Adipocyte (in vitro differentiated cells): ENCODE measurements around the gene OTOA.
A peak's percentile ranks its signal among the peaks of the same experiment; 100 is the strongest.
"Not testable (repeated sequence)": the region's sequence is repeated elsewhere in the genome, so short reads cannot be mapped to it uniquely, and the experiment has no call there.

ENCODE experiments used
- DNase-seq: peaks from one replicate; pipeline ENCODE4 v3.0.0-alpha.2; 2015; ENCODE audit warnings: low read depth
- H3K27me3 ChIP-seq: replicated peaks from 2 replicates; pipeline ENCODE4 v1.7.0; 2013; ENCODE audit warnings: mild to moderate bottlenecking, low read length, moderate library complexity; ENCODE audit not compliant: control insufficient read depth, insufficient read depth
- H3K36me3 ChIP-seq: 2 replicates; pipeline ENCODE4 v1.7.0; 2013; ENCODE audit warnings: low read length, mild to moderate bottlenecking, moderate library complexity; ENCODE audit not compliant: control insufficient read depth, insufficient read depth, severe bottlenecking
- H3K4me1 ChIP-seq: 2 replicates; pipeline ENCODE4 v1.7.0; 2013; ENCODE audit warnings: mild to moderate bottlenecking, low read length, moderate library complexity; ENCODE audit not compliant: control insufficient read depth, insufficient read depth
- H3K4me3 ChIP-seq: 2 replicates; pipeline ENCODE4 v1.7.0; 2013; ENCODE audit warnings: mild to moderate bottlenecking, low read length, moderate library complexity
- H3K9ac ChIP-seq: 2 replicates; pipeline ENCODE4 v1.7.0; 2013; ENCODE audit warnings: mild to moderate bottlenecking, low read length, moderate library complexity
- H3K9me3 ChIP-seq: 2 replicates; pipeline ENCODE4 v1.7.0; 2013; ENCODE audit warnings: mild to moderate bottlenecking, low read length, moderate library complexity; ENCODE audit not compliant: control insufficient read depth

The OTOA gene

DNA sequence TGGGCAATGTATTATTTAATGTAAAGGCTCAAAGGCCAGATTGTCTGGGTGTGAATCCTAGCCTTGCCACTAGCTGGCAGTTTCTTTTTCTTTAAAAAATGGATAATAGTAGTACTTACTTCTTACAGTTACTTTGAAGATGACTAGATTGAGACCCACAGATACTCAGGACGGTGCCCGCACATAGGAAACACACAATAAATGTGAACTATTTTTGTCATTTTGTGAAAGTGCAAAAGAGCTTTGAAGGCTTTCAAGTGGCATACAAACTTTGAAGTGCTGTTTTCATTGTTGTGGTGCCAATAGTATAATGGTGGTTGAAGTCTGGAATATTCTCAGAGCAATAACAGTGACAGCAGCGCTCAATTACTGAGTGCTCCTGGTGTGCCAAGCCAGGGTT, 63.6 kb downstream of the OTOA start:
- no peak for DNase-seq
- H3K27me3 ChIP-seq, result peaks cover 11% of the 10 kb centered on the region
- H3K36me3 ChIP-seq, result no peaks in the 10 kb centered on the region
- no peak overlapping the region for H3K9ac ChIP-seq
- H3K4me3 ChIP-seq, result no peak overlapping the region
- no peaks in the 10 kb centered on the region for H3K4me1 ChIP-seq
- no peaks in the 10 kb centered on the region for H3K9me3 ChIP-seq

DNA sequence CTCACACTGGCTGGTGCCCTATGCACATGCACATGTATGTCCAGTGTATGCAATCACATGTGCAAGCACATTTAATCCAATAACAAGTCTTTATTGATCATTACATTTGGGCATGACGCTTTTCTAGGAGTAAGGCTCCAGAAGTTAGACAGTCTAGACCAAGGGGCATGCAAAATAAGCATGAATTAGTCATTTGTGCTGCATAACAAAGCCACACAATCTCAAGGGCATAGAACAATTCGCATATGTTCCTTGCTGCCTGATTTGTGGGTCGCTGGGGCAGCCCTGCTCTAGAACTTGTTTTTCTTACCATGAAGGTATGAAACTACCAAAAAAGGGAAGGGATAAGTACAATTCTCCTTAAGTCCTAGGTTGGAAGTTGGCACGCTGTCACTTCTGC, 67.5 kb downstream of the OTOA start:
- not testable (repeated sequence) for H3K9ac ChIP-seq, H3K4me3 ChIP-seq, H3K27me3 ChIP-seq, H3K9me3 ChIP-seq, H3K36me3 ChIP-seq, H3K4me1 ChIP-seq, DNase-seq

DNA sequence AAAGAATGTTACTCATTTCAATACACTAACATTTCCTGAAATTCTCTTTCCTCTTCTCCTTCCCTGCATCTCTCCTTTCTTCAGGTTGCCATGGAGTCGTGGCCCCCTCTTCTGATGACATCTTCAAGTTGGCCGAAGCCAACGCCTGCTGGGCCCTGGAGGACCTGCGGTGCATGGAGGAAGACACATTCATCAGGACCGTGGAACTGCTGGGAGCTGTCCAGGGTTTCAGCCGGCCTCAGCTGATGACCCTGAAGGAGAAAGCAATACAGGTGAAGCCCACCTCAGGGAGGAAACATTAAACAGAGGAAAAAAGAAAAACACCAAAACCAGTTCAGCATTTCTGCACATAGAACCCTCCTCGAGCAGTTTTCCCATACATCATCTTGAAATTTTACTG, 76.9 kb downstream of the OTOA start:
- not testable (repeated sequence) for H3K9ac ChIP-seq, H3K4me3 ChIP-seq, DNase-seq, H3K4me1 ChIP-seq, H3K27me3 ChIP-seq, H3K36me3 ChIP-seq, H3K9me3 ChIP-seq

DNA sequence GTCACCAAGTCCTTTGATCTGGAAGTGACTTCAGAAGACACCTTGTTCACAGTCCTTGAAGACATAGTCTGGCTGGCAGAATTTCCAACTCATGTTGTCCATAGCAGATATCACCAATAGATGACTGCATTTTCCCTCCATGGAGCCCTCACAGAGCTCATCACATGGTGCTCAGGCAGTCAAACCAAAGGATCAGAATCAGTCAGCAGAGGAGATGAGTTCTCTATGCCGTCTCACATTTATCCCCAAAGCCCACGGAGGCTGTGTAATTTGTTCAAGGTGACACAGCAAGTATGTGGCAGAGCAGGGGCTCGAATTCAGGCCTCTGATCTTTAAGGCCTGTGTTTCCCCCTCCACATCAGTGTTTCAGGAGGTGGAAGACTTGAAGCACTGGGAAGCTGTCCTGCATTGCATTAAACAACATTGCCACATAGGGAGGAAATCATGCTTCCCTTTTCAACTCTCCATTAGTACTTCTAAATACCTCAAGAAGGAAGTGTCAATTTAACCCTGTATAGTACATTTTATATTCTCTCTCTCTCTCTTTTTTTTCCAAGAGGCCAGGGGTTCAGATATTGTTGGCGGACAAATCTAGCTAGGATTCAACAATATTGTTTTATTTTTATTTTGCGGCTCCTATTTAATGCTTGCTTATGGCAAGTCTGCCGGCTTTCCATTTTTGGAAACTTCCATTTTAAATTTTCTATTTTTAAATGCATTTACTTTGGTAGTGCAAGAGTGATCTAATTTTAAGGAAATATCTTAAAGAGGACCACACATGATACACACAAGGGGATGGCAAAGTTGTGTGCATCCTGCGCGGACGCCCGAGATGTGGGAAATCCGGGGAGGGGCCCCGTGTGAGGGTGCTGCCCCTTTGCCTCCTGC, 92.7 kb downstream of the OTOA start:
- not testable (repeated sequence) for DNase-seq, H3K4me1 ChIP-seq, H3K9ac ChIP-seq, H3K9me3 ChIP-seq, H3K4me3 ChIP-seq, H3K36me3 ChIP-seq, H3K27me3 ChIP-seq

DNA sequence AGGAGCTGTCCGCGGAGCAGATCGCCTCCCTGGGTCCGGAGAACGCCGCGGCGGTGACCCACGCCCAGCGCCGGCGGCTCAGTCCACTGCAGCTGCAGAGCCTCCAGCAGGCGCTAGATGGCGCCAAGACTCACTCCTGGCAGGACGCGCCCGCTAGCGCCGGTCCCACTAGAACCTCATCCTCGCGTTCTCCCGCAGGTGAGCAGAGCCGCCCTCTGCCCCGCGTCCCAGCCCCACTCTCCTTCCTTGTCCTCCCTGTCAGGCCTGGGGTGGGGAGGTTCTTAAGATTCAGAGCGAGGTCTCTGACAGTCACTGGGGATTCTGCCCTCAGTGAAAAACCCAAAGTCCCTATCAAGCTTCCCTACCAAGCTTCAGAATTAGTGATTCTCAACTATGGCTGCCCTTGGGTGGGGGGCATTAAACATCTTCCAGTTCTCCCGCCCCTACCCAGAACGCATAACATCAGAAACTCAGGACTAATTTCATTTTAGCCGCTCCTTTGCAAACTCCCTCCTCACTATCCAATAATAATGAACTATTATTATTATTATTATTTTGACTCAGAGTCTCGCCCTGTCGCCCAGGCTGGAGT, 93.4 kb downstream of the OTOA start:
- H3K36me3 ChIP-seq, H3K4me1 ChIP-seq, H3K9ac ChIP-seq, H3K9me3 ChIP-seq, DNase-seq, H3K4me3 ChIP-seq, H3K27me3 ChIP-seq: not testable (repeated sequence)

DNA sequence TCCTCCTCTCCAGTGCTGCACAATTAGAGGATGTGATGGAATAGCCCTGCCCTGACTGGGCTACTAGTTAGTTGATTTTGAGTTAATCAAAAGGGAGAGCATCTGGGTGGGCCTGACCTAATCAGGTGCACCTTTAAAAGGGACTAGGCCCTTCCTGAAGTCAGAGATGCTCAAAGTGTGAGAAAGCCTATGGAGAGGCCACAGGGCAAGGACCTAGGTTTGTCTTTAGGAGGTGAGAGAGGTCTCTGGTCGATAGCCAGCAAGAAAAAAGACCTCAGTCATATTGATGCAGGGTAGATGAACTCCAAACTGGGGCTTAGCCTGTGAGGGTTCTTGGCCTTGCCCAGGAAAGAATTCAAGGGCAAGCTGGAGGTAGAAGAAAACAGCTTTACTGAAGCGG, 104.5 kb downstream of the OTOA start:
- not testable (repeated sequence) for H3K27me3 ChIP-seq, H3K36me3 ChIP-seq, H3K4me1 ChIP-seq, DNase-seq, H3K9ac ChIP-seq, H3K9me3 ChIP-seq, H3K4me3 ChIP-seq

DNA sequence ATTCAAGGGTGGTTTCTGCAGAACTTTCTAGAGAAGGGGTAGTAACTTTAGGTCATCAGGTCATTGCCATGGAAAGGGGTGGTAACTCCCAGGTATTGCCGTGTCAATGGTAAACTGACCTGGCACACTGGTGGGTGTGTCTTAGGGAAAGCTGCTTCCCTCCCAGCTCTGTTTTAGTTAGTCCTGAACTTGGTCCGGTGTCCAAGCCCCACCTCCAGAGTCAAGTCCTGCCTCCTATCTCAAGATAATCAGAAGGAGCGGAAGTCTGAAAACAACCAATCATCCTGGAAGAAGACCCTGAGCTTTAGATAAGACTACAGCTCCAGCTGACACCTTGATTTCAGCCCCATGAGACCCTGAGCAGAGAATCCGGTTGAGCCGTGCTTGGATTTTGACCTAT, 105.0 kb downstream of the OTOA start:
- not testable (repeated sequence) for DNase-seq, H3K27me3 ChIP-seq

DNA sequence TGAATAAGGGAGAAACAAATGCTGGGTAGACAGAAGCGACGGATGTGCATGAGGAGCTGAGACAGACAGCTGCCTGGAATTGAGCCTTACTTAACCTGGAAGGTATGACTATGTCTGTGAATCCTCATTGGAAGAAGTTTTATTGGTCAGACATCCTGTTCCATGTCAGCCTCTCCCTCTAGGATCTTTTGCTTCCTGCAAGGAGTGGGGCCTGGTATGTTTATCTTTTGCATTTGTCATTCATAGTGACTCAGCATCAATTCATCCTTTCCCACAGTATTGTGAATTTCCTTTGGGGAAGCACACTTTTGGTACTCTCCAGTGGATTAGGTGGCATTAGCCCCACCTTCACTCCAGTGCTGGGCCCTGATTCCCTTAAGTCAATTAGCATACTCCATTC, 105.5 kb downstream of the OTOA start:
- H3K9me3 ChIP-seq, H3K4me3 ChIP-seq, H3K36me3 ChIP-seq, H3K9ac ChIP-seq, H3K27me3 ChIP-seq, H3K4me1 ChIP-seq: not testable (repeated sequence)
- DNase-seq, result peak; percentile 39

More for the DNA sequence above, 105.0 kb downstream of the OTOA start:
- not testable (repeated sequence) for H3K36me3 ChIP-seq, H3K4me3 ChIP-seq, H3K9me3 ChIP-seq, H3K9ac ChIP-seq, H3K4me1 ChIP-seq

DNA sequence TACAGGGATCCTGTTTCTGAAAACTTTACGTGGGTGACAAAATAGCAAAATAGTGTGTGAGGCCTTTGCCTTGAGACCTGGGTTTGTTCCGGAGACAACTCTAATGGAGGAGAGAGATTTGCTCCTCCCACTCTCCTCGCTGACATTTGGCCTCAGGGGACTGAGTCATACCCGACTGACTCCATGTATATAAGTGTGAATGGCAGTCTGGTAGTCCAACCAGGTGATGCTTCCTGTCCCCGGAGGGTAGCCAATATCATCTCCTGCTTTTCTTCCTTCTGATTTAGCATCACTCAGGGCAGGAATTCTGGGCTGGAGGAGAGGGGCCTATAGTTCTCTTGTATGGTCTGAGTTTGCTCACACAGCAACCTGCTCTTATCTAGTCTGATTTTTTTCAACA, 106.8 kb downstream of the OTOA start:
- not testable (repeated sequence) for H3K4me3 ChIP-seq, H3K4me1 ChIP-seq, H3K9me3 ChIP-seq, H3K27me3 ChIP-seq, H3K9ac ChIP-seq, DNase-seq, H3K36me3 ChIP-seq

DNA sequence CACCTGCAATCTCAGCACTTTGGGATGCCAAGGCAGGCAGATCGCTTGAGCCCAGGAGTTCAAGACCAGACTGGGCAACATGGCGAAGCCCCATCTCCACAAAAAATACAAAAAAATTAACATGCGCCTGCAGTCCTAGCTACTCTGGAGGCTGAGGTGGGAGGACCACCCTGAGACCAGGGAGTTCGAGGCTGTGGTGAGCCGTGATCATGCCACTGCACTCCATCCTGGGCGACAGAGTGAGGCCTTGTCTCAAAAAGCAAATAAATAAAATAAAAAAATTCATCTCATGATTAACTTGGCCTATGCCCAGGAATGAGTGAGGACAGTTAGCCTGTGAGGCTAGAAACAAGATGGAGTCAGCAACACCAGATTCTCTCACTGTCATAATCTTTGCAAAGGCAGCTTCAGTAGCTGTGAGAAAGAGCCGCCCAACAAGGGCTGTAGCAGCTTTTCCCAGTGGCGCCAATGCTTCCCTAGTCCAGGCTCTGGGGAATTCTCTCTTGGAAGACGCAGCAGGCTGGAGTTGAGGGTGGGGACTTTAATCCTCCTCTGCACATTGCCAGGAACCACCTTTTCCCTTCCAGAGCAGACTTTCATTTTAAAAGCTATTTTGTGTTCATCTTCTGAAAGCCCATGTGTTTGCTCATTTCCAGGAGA, 108.9 kb downstream of the OTOA start:
- not testable (repeated sequence) for H3K36me3 ChIP-seq, H3K9me3 ChIP-seq, H3K4me1 ChIP-seq, H3K27me3 ChIP-seq, DNase-seq
- peak overlapping the region; percentile 56 for H3K4me3 ChIP-seq
- peak overlapping the region; percentile 54 for H3K9ac ChIP-seq

DNA sequence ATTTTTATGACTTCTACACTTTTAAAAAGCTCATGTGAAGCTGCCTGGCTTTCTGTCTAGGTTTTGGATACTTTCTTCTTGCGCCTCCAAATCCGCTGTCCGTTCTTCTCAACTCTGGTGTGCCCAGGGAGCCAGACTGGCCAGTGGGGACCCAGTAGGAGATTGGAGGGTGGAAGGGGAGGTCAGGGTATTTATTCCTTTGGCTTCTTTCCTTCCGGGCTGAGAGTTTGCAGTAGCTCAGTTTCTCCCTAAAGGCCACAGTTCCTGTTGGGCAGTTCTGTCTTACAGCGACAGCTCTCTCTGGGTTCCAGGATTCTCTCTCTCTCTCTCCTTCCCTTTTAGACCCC, 109.4 kb downstream of the OTOA start:
- DNase-seq, H3K27me3 ChIP-seq, H3K36me3 ChIP-seq, H3K4me1 ChIP-seq, H3K9me3 ChIP-seq: not testable (repeated sequence)
- Histone ChIP-seq H3K9ac (peak overlapping the region; percentile 54), H3K4me3 (peak overlapping the region; percentile 56)
